Activated B cell treated with CpG ODN at 0.5 μM for 24 hours (primary cell): Measurements from ENCODE around the gene HMGXB4. TPM values are rescaled to one million over a fixed set of nuclear protein-coding genes. Genes with fewer than 3 reads are reported as not detected.

Experiments used
- ATAC-seq: fragments of 200-7000 bp; cut with Tn5 transposase; one replicate; pipeline ENCODE4 v1.10.0; 2021; ENCODE audit warnings: low read depth, mild to moderate bottlenecking, moderate library complexity
- CTCF ChIA-PET: fragments of 350-600 bp; sonication (Branson Sonifier 250); formaldehyde crosslinking; loops from one replicate; lab custom pipeline; 2021; ENCODE audit warnings: antibody characterized with exemption; lab: Charles Lee
- POLR2A ChIA-PET: fragments of 350-600 bp; sonication (Branson Sonifier 250); formaldehyde crosslinking; loops from one replicate; lab custom pipeline; 2021; ENCODE audit warnings: antibody characterized with exemption; lab: Charles Lee
- DNase-seq: peaks from one replicate; pipeline ENCODE4 v3.0.0; 2022
- H3K27ac Mint-ChIP-seq: one replicate; pipeline ENCODE4 v1.8.0; 2020; ENCODE audit warnings: mixed read lengths
- H3K27me3 Mint-ChIP-seq: one replicate; pipeline ENCODE4 v1.8.0; 2021; ENCODE audit warnings: mixed read lengths
- H3K36me3 Mint-ChIP-seq: one replicate; pipeline ENCODE4 v1.8.0; 2021; ENCODE audit warnings: low read depth, mixed read lengths
- H3K4me1 Mint-ChIP-seq: one replicate; pipeline ENCODE4 v1.8.0; 2021; ENCODE audit warnings: mixed read lengths
- H3K4me3 Mint-ChIP-seq: one replicate; pipeline ENCODE4 v1.8.0; 2020; ENCODE audit warnings: mild to moderate bottlenecking, mixed read lengths
- H3K9me3 Mint-ChIP-seq: one replicate; pipeline ENCODE4 v1.8.0; 2020; ENCODE audit warnings: mixed read lengths
- intact Hi-C: fragments of 100-400 bp; cut with micrococcal nuclease; formaldehyde crosslinking; loops from one replicate; pipeline ENCODE4 v1.15.1; 2024
- total RNA-seq: library from RNA; stranded (reverse); gene quantifications from 2 replicates; pipeline ENCODE4 v1.2.3, GENCODE V29; 2022
- TF ChIP-seq, protein P1 (sequence below): fragments of 200-600 bp; IDR thresholded peaks from one replicate; pipeline ENCODE4 v1.8.0; 2022; ENCODE audit warnings: antibody characterized with exemption, mild to moderate bottlenecking

Gene HMGXB4
- total RNA-seq, 1 donor from 2014 or later, result 24.8 TPM

DNA sequence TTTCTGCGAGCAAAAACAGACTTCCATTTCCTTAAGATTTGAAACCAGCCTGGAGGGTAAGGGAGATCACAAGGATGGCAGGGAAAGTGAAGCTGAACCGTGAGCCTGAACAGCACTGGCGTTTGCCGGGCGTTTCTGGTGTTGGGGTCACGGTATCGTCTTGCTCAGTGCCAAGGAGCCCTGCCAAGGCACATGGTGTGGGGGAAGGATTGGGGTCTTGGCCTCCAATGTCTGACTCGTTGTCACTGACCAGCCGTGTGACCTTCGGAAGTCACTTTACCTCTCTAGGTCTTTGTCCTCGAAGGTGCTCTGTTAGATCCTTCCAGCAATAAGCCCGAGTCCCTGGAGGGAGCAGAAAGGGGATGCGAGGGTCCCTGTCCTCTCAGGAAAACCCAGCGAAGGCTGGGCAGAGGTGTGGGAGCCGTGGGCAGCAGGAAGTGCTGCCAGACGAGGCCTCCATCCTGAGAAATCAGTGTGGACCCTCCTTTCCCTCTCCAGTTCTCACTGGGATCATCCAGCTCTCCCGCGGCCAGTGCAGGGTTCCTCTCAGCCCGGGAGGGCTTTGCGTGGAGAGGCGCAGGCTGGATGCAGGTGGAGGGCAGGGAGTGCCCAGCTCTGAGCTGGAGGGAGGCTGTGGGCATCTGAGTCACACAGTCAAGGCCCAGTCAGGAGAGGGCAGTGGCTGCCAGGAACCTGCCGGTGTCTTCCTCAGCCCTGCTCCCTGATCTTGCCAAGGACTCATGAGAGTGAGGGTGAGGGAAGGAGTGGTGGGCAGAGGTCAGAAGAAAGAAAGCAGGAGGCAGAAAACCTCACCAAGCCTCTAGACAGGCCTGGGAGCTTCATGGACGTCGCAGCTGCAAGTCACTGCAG is 61.3 kb downstream of the HMGXB4 start:
- CTCF ChIA-PET, result no interaction called here
- no peak overlapping the region for H3K4me3 Mint-ChIP-seq

DNA sequence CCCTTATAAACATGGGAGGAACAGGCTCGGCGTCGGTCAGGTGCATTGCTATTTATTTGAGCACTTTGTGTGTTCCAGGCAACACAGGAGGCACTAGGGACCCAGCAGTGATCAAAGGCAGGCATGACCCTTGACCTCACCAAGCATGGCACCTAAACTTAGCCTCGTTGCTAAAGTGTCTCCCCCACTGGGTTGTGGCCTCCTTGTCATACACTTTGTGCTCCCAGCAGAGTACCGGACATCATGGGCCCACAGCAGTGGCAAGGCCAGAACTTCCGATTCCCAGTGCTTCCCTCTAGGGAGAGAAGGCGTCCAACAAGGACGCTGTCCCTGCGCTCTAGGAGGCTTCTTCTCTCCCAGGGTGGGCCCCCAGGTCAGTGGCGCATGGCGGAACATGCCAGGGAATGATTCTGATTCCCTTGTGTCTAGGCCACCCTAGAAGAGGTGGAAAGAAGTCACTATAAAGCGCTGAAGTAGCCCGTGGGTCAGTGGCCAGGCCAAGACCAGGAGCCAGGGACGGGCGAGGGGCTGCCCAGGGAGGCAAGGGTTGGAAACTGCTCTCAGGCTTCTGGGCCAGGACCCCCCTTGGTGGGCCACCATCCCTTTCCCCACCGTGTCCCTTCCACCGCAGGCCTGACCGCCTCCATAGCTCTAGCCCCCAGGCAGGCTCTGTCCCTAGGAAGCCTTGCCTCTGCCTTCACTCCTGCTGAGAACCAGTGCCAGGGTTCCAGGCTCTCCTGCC is 62.1 kb downstream of the HMGXB4 start:
- intact Hi-C loops, result no loop called here
- DNase-seq (no peak), ATAC-seq (no peak)
- TF ChIP-seq, protein P1, sequence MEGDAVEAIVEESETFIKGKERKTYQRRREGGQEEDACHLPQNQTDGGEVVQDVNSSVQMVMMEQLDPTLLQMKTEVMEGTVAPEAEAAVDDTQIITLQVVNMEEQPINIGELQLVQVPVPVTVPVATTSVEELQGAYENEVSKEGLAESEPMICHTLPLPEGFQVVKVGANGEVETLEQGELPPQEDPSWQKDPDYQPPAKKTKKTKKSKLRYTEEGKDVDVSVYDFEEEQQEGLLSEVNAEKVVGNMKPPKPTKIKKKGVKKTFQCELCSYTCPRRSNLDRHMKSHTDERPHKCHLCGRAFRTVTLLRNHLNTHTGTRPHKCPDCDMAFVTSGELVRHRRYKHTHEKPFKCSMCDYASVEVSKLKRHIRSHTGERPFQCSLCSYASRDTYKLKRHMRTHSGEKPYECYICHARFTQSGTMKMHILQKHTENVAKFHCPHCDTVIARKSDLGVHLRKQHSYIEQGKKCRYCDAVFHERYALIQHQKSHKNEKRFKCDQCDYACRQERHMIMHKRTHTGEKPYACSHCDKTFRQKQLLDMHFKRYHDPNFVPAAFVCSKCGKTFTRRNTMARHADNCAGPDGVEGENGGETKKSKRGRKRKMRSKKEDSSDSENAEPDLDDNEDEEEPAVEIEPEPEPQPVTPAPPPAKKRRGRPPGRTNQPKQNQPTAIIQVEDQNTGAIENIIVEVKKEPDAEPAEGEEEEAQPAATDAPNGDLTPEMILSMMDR, result no peak
- H3K27ac Mint-ChIP-seq, result no peak overlapping the region
- peaks cover 62% of the 10 kb centered on the region for H3K36me3 Mint-ChIP-seq
- H3K4me1 Mint-ChIP-seq, result peaks cover 5% of the 10 kb centered on the region
- H3K9me3 Mint-ChIP-seq, result no peaks in the 10 kb centered on the region
- ChIA-PET POLR2A (no interaction called here), CTCF (no interaction called here)
- H3K27me3 Mint-ChIP-seq, result no peaks in the 10 kb centered on the region
- H3K4me3 Mint-ChIP-seq, result no peak overlapping the region

More for the DNA sequence above, 61.3 kb downstream of the HMGXB4 start:
- intact Hi-C loops, result no loop called here
- Mint-ChIP-seq H3K4me1 (no peaks in the 10 kb centered on the region), H3K36me3 (peaks cover 55% of the 10 kb centered on the region), H3K27ac (no peak overlapping the region), H3K9me3 (no peaks in the 10 kb centered on the region), H3K27me3 (no peaks in the 10 kb centered on the region)
- DNase-seq (no peak), ATAC-seq (no peak)
- TF ChIP-seq, protein P1, result no peak
- POLR2A ChIA-PET, result interaction anchor here (0.5 kb wide), 1 partner anchor 9 kb away, joined by 3 read pairs; no protein-coding TSS in a partner anchor

DNA sequence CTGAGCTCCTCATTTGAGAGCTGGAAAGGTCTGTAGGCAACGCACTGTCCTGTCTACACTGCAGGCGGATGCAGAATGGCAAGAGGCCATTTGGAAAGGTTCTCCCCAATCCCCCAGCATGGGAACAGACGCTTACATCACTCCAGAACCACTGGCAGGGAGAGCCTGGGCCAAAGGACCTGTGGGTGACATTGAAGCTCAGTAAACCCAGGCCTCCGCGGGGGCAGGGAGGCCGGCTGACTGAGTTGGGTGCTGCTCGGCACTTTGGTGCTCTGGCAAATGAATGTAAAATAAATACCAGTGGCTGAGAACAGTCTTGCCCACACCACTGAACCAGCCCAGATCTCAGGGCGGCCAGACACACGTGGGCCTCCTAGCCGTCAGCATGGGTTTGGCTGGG is 64.8 kb downstream of the HMGXB4 start:
- peaks cover 13% of the 10 kb centered on the region for H3K4me1 Mint-ChIP-seq
- ChIA-PET POLR2A (no interaction called here), CTCF (no interaction called here)
- intact Hi-C loops, result no loop called here
- no peak overlapping the region for H3K27ac Mint-ChIP-seq
- H3K9me3 Mint-ChIP-seq, result no peaks in the 10 kb centered on the region
- peaks cover 87% of the 10 kb centered on the region for H3K36me3 Mint-ChIP-seq
- no peaks in the 10 kb centered on the region for H3K27me3 Mint-ChIP-seq
- DNase-seq (no peak), ATAC-seq (no peak)
- H3K4me3 Mint-ChIP-seq, result no peak overlapping the region
- TF ChIP-seq, protein P1, result no peak

DNA sequence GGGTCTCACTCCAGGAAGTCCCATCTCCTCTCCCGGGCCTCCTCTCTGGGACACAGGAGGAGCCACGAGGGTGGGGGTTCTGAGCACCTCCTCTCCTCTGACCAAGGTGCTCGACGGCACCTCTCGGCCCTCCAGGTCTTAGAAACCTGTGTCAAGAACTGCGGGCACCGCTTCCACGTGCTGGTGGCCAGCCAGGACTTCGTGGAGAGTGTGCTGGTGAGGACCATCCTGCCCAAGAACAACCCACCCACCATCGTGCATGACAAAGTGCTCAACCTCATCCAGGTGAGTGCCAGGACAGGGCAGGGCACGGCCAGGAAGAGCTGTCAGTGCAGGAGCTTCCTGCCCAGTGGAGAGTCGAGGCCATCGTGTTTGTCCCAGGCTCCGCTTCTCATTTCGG is 65.6 kb downstream of the HMGXB4 start:
- Mint-ChIP-seq H3K27me3 (no peaks in the 10 kb centered on the region), H3K4me1 (peaks cover 13% of the 10 kb centered on the region), H3K27ac (no peak overlapping the region), H3K4me3 (no peak overlapping the region), H3K9me3 (no peaks in the 10 kb centered on the region), H3K36me3 (peaks cover 88% of the 10 kb centered on the region)
- ChIA-PET POLR2A (no interaction called here), CTCF (no interaction called here)
- intact Hi-C loops, result no loop called here
- ATAC-seq (no peak), DNase-seq (no peak)
- TF ChIP-seq, protein P1, result no peak

DNA sequence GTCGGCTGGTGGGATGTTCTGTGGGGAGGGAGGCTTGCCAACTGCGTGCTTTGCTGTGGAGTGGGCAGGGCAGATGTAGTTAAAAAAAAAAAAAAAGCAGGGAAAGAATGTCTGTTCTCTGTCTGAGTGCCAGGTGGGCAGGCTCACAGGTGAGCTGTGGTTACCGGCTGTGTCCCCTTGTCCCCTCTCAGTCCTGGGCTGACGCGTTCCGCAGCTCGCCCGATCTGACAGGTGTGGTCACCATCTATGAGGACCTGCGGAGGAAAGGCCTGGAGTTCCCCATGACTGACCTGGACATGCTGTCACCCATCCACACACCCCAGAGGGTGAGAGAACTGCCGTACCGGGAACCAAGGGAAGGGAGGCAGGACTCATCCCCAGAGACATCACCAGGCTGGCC is 66.0 kb downstream of the HMGXB4 start:
- CTCF ChIA-PET, result no interaction called here

More for the DNA sequence above, 66.0 kb downstream of the HMGXB4 start:
- Mint-ChIP-seq H3K27ac (no peak overlapping the region), H3K4me1 (peaks cover 13% of the 10 kb centered on the region), H3K4me3 (no peak overlapping the region), H3K36me3 (peaks cover 86% of the 10 kb centered on the region), H3K9me3 (no peaks in the 10 kb centered on the region), H3K27me3 (no peaks in the 10 kb centered on the region)
- intact Hi-C loops, result no loop called here
- POLR2A ChIA-PET, result no interaction called here
- ATAC-seq (no peak), DNase-seq (no peak)
- TF ChIP-seq, protein P1, result no peak
